GM21515 (cell line): Measurements from ENCODE around the gene ROBO1.
"Not testable (repeated sequence)": the region's sequence is repeated elsewhere in the genome, so short reads cannot be mapped to it uniquely, and the experiment has no call there.

Experiments used
- ATAC-seq: cut with Tn5 transposase; IDR thresholded peaks from one replicate; pipeline ENCODE4 v1.9.1; 2021; ENCODE audit not compliant: unreplicated experiment

The ROBO1 gene

GRCh38 chr3:78761126-78761525, 1006.7 kb downstream of the ROBO1 start:
- no peak for ATAC-seq

GRCh38 chr3:78757731-78758130, 1010.1 kb downstream of the ROBO1 start:
- ATAC-seq = no peak

GRCh38 chr3:78754066-78754743, 1013.6 kb downstream of the ROBO1 start:
- no peak for ATAC-seq

- no peak for ATAC-seq
These were observed 1016.5 kb downstream of the ROBO1 start for GRCh38 chr3:78751266-78751665.

GRCh38 chr3:78750291-78750690, 1017.5 kb downstream of the ROBO1 start:
- ATAC-seq = not testable (repeated sequence)

- ATAC-seq = no peak
These were observed 1018.7 kb downstream of the ROBO1 start for GRCh38 chr3:78749056-78749455.

- no peak for ATAC-seq
These were observed 1022.0 kb downstream of the ROBO1 start for GRCh38 chr3:78745847-78746246.

- ATAC-seq = no peak
These were observed 1025.3 kb downstream of the ROBO1 start for GRCh38 chr3:78742491-78742890.

GRCh38 chr3:78742041-78742440, 1025.8 kb downstream of the ROBO1 start:
- ATAC-seq = no peak

GRCh38 chr3:78741066-78741645, 1026.6 kb downstream of the ROBO1 start:
- no peak for ATAC-seq

GRCh38 chr3:78738833-78739232, 1029.0 kb downstream of the ROBO1 start:
- no peak for ATAC-seq

GRCh38 chr3:78737988-78738387, 1029.8 kb downstream of the ROBO1 start:
- ATAC-seq = no peak

GRCh38 chr3:78736863-78737262, 1030.9 kb downstream of the ROBO1 start:
- ATAC-seq = no peak

- no peak for ATAC-seq
These were observed 1033.7 kb downstream of the ROBO1 start for GRCh38 chr3:78734048-78734637.

- no peak for ATAC-seq
These were observed 1034.9 kb downstream of the ROBO1 start for GRCh38 chr3:78732893-78733292.

GRCh38 chr3:78732471-78732870, 1035.3 kb downstream of the ROBO1 start:
- ATAC-seq = no peak

GRCh38 chr3:78729946-78730345, 1037.9 kb downstream of the ROBO1 start:
- ATAC-seq = no peak

GRCh38 chr3:78728406-78729145, 1039.2 kb downstream of the ROBO1 start:
- ATAC-seq = no peak

GRCh38 chr3:78726545-78726944, 1041.3 kb downstream of the ROBO1 start:
- ATAC-seq = no peak

- ATAC-seq = no peak
These were observed 1042.0 kb downstream of the ROBO1 start for GRCh38 chr3:78725703-78726246.

GRCh38 chr3:78724859-78725258, 1042.9 kb downstream of the ROBO1 start:
- no peak for ATAC-seq

GRCh38 chr3:78724364-78724763, 1043.4 kb downstream of the ROBO1 start:
- ATAC-seq = not testable (repeated sequence)
